Tibial artery (tissue), 4 donors: Measurements from ENCODE around the gene KLF16.
A peak's percentile ranks its signal among the peaks of the same experiment; 100 is the strongest.
"Not testable (repeated sequence)": the region's sequence is repeated elsewhere in the genome, so short reads cannot be mapped to it uniquely, and the experiment has no call there.

ENCODE experiments used
- DNase-seq, 2 donors: peaks; one replicate each; pipeline ENCODE4 v3.0.0-alpha.2; 2019
- H3K27ac ChIP-seq, 2 donors: fragments of 200-600 bp; sonication (generic) in 1 of 2; 1 replicate in 1 of 2; 2 replicates in 1 of 2; pipeline ENCODE4 v1.5.1; 2018 to 2019; ENCODE audit warnings: mild to moderate bottlenecking in 1 of 2
- H3K27me3 ChIP-seq, 2 donors: fragments of 200-600 bp; sonication (generic) in 1 of 2; one replicate each; pipeline versions ENCODE4 v1.5.1 to v1.6.0; 2016 to 2019
- H3K36me3 ChIP-seq, 3 donors: fragments of 200-600 bp; sonication (generic) in 2 of 3; one replicate each; pipeline ENCODE4 v1.5.1; 2016 to 2019; ENCODE audit warnings: mild to moderate bottlenecking in 2 of 3
- H3K4me1 ChIP-seq, 4 donors: fragments of 200-600 bp; sonication (generic) in 2 of 4; 1 replicate in 3 of 4; 2 replicates in 1 of 4; pipeline ENCODE4 v1.5.1; 2016 to 2019
- H3K4me3 ChIP-seq, 2 donors: fragments of 200-600 bp; sonication (generic) in 1 of 2; 1 replicate in 1 of 2; 2 replicates in 1 of 2; pipeline ENCODE4 v1.5.1; 2018 to 2019; ENCODE audit warnings: mild to moderate bottlenecking in 2 of 2
- H3K9me3 ChIP-seq, 3 donors: fragments of 200-600 bp; sonication (generic) in 1 of 3; one replicate each; pipeline ENCODE4 v1.5.1; 2016 to 2019
- intact Hi-C: fragments of 100-400 bp; cut with DNase I; formaldehyde crosslinking; loops from one replicate; pipeline ENCODE4 v1.15.0; 2023; ENCODE audit warnings: low total_unique reads
- TF ChIP-seq, protein P1 (sequence below), 2 experiments: fragments of 200-600 bp in 1 of 2; fragments of 450-650 bp in 1 of 2; IDR thresholded peaks; one replicate each; pipeline ENCODE4 v1.5.1; 2017 to 2019; ENCODE audit warnings: antibody characterized with exemption in 2 of 2, mild to moderate bottlenecking in 1 of 2, moderate library complexity in 1 of 2

KLF16 gene

DNA sequence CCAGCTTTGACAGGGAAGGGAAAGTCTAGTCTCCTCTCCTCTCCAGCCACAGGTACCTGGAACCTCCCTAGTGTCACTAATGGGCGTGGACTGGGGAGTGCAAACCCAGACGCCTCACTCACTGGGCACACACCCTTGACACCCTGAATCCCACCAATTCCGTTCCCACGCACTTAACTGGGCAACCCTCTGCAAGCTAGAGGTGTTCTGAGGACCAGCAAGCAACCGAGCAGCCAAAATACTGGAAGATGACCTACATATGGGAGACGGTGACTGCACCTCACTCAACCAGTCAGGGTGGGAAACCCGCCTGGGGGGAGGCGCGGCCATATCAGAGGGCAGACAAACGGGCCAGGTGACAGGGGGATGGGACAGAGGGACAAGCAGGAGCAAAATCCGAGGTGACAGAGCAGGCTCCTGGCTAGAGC, 20.9 kb upstream of the KLF16 start:
- H3K9me3 ChIP-seq, result no peaks in the 10 kb centered on the region
- H3K27me3 ChIP-seq, result no peaks in the 10 kb centered on the region
- TF ChIP-seq, protein P1, sequence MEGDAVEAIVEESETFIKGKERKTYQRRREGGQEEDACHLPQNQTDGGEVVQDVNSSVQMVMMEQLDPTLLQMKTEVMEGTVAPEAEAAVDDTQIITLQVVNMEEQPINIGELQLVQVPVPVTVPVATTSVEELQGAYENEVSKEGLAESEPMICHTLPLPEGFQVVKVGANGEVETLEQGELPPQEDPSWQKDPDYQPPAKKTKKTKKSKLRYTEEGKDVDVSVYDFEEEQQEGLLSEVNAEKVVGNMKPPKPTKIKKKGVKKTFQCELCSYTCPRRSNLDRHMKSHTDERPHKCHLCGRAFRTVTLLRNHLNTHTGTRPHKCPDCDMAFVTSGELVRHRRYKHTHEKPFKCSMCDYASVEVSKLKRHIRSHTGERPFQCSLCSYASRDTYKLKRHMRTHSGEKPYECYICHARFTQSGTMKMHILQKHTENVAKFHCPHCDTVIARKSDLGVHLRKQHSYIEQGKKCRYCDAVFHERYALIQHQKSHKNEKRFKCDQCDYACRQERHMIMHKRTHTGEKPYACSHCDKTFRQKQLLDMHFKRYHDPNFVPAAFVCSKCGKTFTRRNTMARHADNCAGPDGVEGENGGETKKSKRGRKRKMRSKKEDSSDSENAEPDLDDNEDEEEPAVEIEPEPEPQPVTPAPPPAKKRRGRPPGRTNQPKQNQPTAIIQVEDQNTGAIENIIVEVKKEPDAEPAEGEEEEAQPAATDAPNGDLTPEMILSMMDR (IDR thresholded peaks at IDR 0.05), result no peak
- DNase-seq, result no peak
- peaks cover 0 to 51% (median 36%) of the 10 kb centered on the region in 4 donors for H3K4me1 ChIP-seq
- intact Hi-C loops, result no loop called here
- peaks cover 0 to 14% (median 0%) of the 10 kb centered on the region in 3 donors for H3K36me3 ChIP-seq
- H3K4me3 ChIP-seq, result peak overlapping the region; percentile 84 to 94
- H3K27ac ChIP-seq, result peak overlapping the region; percentile 79

DNA sequence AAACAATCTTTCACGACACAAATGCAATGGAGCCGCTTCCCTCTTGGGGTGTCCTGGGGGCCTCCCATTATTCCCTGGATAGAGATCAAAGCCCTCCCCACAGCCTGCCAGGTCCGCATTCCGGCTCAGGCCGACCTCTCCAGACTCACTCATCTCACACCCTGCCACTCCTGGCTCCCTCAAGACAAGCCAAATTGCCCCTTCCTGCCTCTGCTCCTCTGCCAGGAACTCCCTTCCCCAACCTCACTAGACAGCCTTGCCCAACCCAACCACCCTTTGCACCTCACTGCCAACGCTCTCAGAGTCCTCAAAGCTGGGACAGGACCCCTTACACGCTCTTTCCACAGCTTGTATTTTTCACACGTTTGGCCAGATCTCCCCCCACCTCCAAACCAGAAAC, 20.4 kb upstream of the KLF16 start:
- no peak for DNase-seq
- Histone ChIP-seq H3K4me3 (peak overlapping the region; percentile 84 to 94), H3K27ac (no peak overlapping the region), H3K27me3 (no peaks in the 10 kb centered on the region), H3K4me1 (peaks cover 0 to 51% (median 36%) of the 10 kb centered on the region in 4 donors), H3K9me3 (no peaks in the 10 kb centered on the region), H3K36me3 (peaks cover 0 to 17% (median 0%) of the 10 kb centered on the region in 3 donors)
- intact Hi-C loops, result no loop called here
- TF ChIP-seq, protein P1 (IDR thresholded peaks at IDR 0.05), result no peak

GRCh38 chr19:1882786-1883692, 19.7 kb upstream of the KLF16 start:
- Histone ChIP-seq H3K27ac (no peak overlapping the region), H3K9me3 (no peaks in the 10 kb centered on the region), H3K4me3 (peak overlapping the region in 1 of 2 donors; percentile 94), H3K36me3 (peaks cover 0 to 23% (median 0%) of the 10 kb centered on the region in 3 donors), H3K4me1 (peaks cover 0 to 51% (median 36%) of the 10 kb centered on the region in 4 donors), H3K27me3 (no peaks in the 10 kb centered on the region)
- DNase-seq, result no peak
- TF ChIP-seq, protein P1 (IDR thresholded peaks at IDR 0.05), result no peak
- intact Hi-C loops, result no loop called here

- intact Hi-C loops, result no loop called here
- Histone ChIP-seq H3K27me3 (no peaks in the 10 kb centered on the region), H3K4me3 (no peak overlapping the region), H3K36me3 (peaks cover 0 to 23% (median 0%) of the 10 kb centered on the region in 3 donors), H3K9me3 (no peaks in the 10 kb centered on the region), H3K27ac (no peak overlapping the region), H3K4me1 (peaks cover 0 to 51% (median 36%) of the 10 kb centered on the region in 4 donors)
- no peak for DNase-seq
- TF ChIP-seq, protein P1 (IDR thresholded peaks at IDR 0.05), result no peak
Observed at GRCh38 chr19:1882089-1882785, 18.9 kb upstream of the KLF16 start.

DNA sequence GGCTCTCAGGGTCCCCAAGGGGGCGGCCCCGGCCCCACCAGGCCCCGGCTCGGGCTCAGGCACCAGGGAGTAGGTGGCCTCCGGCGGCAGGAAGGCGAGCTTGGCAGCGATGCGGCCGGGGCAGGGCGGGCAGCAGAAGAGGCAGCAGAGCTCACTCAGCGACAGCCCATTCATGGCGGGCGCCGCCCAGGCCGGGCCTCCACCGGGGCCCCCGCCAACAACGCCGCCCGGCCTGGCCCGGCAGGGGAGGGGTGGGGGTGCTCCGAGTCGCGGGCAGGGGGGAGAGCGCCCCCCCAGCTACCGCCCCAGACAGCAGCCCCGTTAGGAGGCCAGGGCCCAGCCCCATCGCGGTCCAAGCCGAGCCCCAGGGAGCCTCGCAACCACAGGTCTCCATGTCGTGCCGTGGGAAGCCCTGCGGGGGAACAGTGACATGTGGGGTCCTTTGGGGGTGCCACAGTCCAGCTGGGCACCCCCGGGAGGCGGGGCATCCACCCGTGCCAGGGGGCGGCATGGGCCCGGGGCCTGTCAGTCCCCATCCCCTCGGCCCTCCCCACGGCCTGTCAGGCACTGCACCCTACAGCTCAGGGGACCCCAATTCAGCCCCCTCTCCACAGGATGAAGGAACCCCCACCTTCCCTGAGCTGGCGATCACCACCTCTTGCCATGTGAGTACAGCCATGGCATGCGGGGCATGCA, 18.2 kb upstream of the KLF16 start:
- H3K9me3 ChIP-seq, H3K27me3 ChIP-seq, H3K27ac ChIP-seq, DNase-seq, intact Hi-C loops: not testable (repeated sequence)
- Histone ChIP-seq H3K4me3 (peak overlapping the region in 1 of 2 donors; percentile 14), H3K36me3 (peaks cover 0 to 23% (median 0%) of the 10 kb centered on the region in 3 donors), H3K4me1 (peaks cover 0 to 55% (median 39%) of the 10 kb centered on the region in 4 donors)
